ENCODE data around the gene UBXN7.

DNA sequence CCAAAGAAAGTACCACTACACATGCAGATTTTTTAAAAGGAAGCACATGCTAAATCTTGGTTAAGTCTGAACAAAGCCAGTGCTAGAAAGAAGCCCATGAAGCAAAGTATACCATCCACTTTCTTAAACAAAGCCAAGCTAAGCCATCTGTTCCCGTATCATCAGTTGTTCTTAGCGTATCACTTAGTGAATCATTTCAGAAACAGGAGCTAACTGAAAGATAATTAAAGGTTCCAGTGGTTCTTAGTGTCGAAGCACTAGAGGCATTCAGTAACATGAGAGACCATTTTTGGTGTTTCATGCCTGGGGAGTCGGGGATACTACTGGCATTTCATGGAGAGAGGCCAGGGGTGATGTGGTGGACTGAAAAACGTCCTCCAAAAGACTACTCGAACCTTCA lies 12.8 kb downstream of the UBXN7 start:
- TF ChIP-seq EZH2 (IDR thresholded peaks at IDR 0.05; ENCODE audit: insufficient read depth, poor library complexity, severe bottlenecking) = no peak
- no peak for TF ChIP-seq EZH2phosphoT487 (IDR thresholded peaks at IDR 0.05; ENCODE audit: insufficient read depth, low read depth)

Measured in GM23248 (cell line).